GM19035 (cell line): ENCODE measurements around the gene CREB3L1.

Experiments
- ATAC-seq: cut with Tn5 transposase; IDR thresholded peaks from one replicate; pipeline ENCODE4 v1.9.1; 2021; ENCODE audit not compliant: unreplicated experiment

CREB3L1 gene, protein sequence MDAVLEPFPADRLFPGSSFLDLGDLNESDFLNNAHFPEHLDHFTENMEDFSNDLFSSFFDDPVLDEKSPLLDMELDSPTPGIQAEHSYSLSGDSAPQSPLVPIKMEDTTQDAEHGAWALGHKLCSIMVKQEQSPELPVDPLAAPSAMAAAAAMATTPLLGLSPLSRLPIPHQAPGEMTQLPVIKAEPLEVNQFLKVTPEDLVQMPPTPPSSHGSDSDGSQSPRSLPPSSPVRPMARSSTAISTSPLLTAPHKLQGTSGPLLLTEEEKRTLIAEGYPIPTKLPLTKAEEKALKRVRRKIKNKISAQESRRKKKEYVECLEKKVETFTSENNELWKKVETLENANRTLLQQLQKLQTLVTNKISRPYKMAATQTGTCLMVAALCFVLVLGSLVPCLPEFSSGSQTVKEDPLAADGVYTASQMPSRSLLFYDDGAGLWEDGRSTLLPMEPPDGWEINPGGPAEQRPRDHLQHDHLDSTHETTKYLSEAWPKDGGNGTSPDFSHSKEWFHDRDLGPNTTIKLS

GRCh38 chr11:46277622-46278386 lies at the start of gene CREB3L1:
CREB3L1 (plus strand) TSS chr11:46277662; CDS start chr11:46278112, 450 bp downstream.
- no peak for ATAC-seq

GRCh38 chr11:46229230-46229629 lies 48.2 kb upstream of the CREB3L1 start:
- no peak for ATAC-seq

DNA sequence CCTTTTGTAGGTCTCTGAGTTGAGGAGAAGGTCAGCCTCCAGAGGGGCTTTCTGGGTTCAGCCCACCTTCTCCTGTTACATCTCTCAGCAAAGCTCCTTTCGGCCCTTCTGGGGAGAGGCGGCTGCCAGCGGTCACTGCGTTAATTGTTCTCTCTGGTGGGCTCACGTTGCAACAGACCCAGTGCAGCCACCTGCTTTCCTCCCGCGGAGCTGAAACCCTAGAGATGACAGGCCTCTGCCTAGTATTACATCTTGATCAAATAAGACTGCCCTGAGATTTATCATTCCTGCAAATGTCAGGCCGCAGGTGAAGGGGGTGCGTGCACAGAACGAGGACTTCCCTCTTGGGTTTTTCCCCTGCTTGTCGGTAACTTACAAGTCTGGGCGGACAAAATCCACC lies 43.2 kb upstream of the CREB3L1 start:
- no peak for ATAC-seq

DNA sequence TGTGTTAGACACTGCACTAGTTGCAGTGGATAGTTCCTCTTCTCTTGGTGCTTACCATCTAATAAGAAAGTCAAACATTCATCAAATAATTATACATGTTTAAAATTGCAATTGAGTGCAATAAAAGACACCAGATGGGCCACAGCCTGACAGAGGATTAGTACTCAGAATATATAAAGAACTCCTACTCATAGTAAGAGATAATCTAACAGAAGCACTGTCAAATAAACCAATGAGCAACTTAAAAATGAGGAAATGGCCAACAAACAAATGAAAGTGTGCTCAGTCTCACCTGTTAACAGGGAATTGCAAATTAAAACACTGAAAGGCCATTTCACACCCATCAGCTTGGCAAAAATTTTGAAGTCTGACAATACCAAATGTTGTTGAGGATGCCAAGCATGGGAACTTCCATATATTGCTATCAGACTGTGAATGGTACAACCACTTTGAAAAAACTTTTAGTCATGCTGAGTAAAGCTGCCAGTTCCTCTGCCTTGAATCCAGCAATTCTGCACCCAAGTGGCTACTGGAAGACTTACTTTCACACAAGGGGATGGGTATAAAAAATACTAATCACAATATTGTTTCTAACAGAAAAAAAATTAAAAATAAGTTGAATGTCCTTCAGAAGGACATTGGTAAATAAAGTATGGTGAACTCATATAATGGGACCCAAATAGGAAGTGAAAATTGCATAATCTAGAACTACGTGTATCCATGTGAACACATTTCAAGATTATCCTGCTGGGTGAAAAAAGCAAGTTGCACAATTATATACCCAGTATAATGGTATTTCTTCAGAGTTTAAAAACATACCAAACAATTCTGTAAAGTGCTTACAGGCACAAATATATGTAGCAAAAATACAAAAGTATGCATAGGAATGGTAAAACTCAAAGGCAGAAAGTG lies 41.4 kb upstream of the CREB3L1 start:
- no peak for ATAC-seq

GRCh38 chr11:46236918-46237247 lies 40.6 kb upstream of the CREB3L1 start:
- ATAC-seq, result no peak

DNA sequence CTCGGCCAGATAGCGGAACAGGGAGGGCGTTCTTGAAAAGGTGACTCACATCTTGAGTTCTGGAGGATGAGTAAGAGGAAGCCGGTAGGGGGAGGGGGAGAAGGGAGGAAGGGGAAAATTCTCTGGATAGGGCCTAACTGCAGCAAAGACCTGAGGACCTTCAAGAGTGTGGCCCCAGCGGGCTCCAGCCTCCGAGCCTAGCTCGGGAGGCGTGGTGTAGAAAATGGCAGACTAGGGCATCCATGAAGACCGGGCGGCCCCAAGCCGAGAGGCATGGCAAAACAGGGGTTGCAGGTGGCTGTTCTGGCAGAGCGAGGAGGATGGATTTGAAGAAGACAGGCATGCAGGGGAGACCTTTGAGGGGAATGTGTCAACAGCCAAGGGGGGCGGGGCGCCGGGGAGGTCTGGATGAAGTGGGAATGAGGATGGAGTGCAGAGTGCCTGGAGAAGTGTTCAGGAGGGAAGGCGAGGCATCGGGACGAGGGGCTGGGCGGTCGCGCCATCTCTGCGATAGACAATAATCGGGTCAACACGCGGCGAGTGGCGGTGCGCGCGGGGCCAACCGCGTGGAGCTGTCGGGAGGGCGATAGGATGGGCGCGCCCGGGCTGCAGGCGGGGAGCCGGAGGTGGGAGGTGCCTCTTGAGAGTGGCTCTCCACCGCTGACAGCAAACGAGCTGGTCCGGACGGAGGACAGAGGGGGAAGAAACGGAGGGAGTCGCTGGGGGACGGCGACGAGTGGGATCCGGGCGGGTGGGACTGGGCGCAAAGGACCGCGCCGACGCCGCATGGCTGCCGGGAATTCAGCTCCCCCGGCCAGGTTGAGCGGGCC lies 40.0 kb upstream of the CREB3L1 start:
- ATAC-seq, result no peak

- ATAC-seq, result no peak
These were observed 39.1 kb upstream of the CREB3L1 start for GRCh38 chr11:46238078-46238966.

DNA sequence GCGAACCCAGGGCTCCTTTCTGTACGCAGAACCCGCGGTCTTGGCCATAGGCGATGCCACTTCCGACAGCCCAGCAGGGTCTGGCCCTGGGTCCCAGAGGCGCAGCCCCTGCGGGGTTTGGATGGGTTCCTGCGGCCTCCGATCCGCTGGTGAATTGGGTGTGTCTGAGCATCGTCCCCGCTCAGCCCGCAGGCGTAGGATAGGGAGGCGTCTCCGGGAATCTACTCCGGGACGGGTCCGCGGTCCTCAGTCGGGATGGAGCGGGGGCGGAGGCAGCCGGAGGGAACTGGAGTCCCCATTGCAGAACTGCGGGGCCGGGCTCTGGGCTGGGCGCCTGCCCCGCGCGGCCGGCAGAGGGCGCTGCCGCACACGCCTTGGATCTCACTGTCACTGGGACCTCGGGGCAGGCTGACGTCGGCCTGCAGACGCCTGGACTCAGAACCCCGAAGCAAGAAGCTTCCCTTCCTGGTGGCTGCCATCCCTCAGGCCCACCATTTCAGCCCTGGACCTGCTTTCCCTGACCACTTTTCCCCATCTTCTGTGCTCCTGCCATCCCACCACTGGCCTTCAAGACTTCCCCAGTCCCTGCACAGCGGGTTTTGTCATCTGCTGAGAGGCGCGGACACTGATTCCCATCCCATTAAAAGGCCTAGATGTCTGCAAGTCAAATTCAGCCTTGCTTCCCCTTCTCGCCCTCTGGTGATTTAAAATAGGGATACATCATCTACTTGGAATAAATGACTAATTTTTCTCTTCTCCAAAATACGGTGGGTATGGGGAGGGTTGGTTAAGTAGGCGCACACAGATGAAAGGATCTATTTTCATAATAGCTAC lies 38.3 kb upstream of the CREB3L1 start:
- ATAC-seq, result no peak

- ATAC-seq, result no peak
These were observed 37.7 kb upstream of the CREB3L1 start for GRCh38 chr11:46239801-46240061.

- no peak for ATAC-seq
These were observed 37.1 kb upstream of the CREB3L1 start for GRCh38 chr11:46240371-46240770.

DNA sequence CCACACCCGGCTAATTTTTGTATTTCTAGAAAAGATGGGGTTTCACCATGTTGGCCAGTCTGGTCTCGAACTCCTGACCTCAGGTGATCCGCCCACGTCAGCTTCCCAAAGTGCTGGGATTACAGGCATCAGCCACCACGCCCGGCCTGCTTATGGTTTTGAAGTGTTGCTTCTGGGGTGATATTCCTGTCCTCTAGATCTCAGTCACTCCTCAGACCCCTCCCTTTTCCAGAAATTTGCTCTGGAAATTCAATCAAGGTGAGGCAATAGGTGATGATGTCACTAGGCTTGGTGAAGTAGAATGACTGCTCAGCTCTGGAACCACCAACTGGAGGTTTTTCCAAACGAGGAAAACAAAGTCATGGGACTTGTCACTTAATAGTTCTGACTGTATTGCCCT lies 36.6 kb upstream of the CREB3L1 start:
- ATAC-seq, result no peak

DNA sequence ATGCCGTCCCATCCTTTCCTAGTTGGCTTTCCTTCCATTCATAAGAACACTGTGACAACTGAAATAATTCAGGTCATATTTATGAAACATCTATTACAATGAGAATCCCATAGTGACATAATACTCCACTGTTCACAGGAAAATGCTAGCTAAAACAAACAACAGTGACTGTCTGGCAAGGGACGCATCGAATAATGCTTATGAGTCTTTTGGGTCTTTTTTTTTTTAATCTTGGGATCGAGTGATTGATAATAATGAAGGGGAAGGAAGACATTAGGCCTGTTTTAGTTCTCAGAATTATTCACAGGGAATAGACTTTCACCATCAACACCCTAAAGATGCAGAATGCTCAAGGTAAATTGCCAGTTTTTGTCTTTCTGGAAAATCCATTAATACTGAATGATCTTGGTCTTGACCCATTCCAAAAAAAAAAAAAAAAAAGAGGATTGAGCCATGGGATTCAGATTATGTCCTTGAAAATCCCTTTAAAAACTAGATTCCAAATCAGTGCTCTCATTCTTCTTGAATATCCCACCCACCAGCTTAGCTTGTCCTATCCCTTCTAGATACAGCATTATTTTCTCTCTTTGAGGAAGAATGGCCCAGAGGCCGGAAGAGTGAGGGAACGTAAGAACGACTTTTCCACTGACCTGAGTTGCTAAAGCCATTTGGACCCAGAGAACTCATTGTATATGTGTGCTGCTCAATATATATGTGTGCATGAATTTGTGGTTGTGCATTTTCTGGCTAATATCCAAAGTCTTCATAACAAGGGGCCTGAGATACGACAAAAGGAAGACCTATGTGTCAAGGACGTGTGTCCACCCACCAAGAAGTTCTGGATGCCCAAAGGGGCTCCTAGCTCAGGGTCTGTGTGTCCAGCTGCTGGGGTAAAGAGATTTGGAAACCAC lies 35.2 kb upstream of the CREB3L1 start:
- ATAC-seq, result no peak

DNA sequence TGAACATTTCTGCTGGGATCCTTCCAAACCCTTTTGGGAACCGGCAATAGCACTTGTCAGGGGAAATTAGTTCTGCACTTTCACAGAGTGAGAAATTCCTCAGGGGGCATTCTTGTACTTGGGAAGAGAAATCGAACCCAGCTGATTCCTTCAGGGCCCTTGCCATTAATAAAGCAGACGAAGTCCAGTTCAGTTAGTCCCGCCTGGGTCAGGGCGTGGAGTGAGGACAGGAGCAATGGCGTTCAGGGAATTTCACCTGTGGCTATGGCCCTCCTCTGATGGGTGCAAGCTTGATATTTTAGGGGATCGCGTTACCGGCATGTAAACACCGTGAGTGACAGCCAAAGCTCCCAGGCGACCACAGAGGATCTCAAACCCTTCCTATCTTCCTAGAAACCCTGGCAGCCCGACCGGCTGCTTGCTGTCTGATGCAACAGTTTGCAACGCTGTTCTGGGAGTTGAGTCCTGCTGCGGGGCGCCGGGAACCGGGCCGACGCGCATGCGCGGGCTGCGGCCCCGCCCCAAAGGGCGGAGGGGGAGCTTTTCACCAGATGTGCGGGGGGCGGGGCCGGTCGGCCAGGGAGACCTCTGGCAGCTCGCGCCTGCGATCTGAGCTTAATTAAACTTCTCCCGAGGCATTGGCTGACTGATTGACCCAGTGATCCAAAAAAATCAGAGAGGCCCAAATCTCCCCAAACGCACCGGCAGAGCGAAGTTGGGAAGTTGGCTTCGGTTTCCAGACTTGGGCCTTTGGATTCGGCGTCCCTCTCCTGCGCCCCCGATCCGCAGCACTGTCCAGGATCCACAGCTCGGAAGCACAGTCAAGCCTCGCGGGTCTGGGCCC lies 34.3 kb upstream of the CREB3L1 start:
- ATAC-seq, result peak; percentile 74

DNA sequence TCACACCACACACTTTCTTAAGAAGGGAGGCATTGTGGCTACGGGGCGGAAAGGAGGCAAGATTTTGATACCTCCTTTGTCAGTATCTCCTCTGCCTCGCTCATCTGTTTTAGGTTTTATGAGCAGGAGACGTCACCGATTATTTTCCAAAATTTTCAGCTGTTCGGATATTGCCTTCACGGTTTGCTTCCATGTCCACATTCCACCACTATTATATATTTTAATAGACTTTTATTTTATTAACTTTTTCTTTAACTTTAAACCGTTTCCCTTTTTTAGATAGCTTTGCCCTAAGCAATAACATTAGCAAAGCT lies 33.7 kb upstream of the CREB3L1 start:
- no peak for ATAC-seq

GRCh38 chr11:46246521-46246920 lies 30.9 kb upstream of the CREB3L1 start:
- no peak for ATAC-seq

- ATAC-seq, result no peak
These were observed 30.4 kb upstream of the CREB3L1 start for GRCh38 chr11:46247090-46247489.

GRCh38 chr11:46247659-46248058 lies 29.8 kb upstream of the CREB3L1 start:
- no peak for ATAC-seq
